ENCODE measurements around the gene MAST4.

GRCh38 chr5:66612226-66612625, 16.0 kb downstream of the MAST4 start:
- TF ChIP-seq CTCF (IDR thresholded peaks at IDR 0.05; ENCODE audit: low read length) (no peak), EZH2 (optimal IDR thresholded peaks at IDR 0.05; ENCODE audit: low read depth, low read length) (no peak)

Data from MM.1S (cell line).